HEK293 (cell line): Measurements from ENCODE around the gene C19orf47.

Experiments
- EGR2 ChIP-seq: fragments of 450-650 bp; formaldehyde crosslinking; IDR thresholded peaks from 2 replicates; pipeline ENCODE4 v1.5.1; 2016; ENCODE audit warnings: low read depth, missing biosample characterization, missing genetic modification characterization
- KLF9 ChIP-seq: fragments of 450-650 bp; formaldehyde crosslinking; IDR thresholded peaks from 2 replicates; pipeline ENCODE4 v1.5.1; 2016; ENCODE audit warnings: missing biosample characterization, missing genetic modification characterization, low read depth
- PATZ1 ChIP-seq: fragments of 450-650 bp; formaldehyde crosslinking; IDR thresholded peaks from 2 replicates; pipeline ENCODE4 v1.5.1; 2016; ENCODE audit warnings: missing biosample characterization, missing genetic modification characterization
- PRDM1 ChIP-seq: fragments of 450-650 bp; formaldehyde crosslinking; IDR thresholded peaks from 2 replicates; pipeline ENCODE4; 2016; ENCODE audit warnings: missing biosample characterization, missing genetic modification characterization
- PRDM10 ChIP-seq: fragments of 450-650 bp; formaldehyde crosslinking; IDR thresholded peaks from 2 replicates; pipeline ENCODE4 v1.5.1; 2016; ENCODE audit warnings: missing biosample characterization, missing genetic modification characterization
- RBAK ChIP-seq: fragments of 450-650 bp; formaldehyde crosslinking; IDR thresholded peaks from 2 replicates; pipeline ENCODE4 v1.5.1; 2016; ENCODE audit warnings: missing biosample characterization, missing genetic modification characterization
- SALL2 ChIP-seq: fragments of 450-650 bp; formaldehyde crosslinking; IDR thresholded peaks from 2 replicates; pipeline ENCODE4 v1.5.0; 2017; ENCODE audit warnings: missing biosample characterization, mild to moderate bottlenecking, missing genetic modification characterization, borderline replicate concordance
- TCF7L2 ChIP-seq: IDR thresholded peaks from 2 replicates; pipeline ENCODE4 v1.6.1; 2011; ENCODE audit warnings: low read depth, mild to moderate bottlenecking, inconsistent platforms, low read length, moderate library complexity, borderline replicate concordance
- WT1 ChIP-seq: fragments of 450-650 bp; formaldehyde crosslinking; IDR thresholded peaks from 2 replicates; pipeline ENCODE4 v1.5.1; 2016; ENCODE audit warnings: missing biosample characterization, missing genetic modification characterization
- ZBTB11 ChIP-seq: fragments of 450-650 bp; formaldehyde crosslinking; conservative IDR thresholded peaks from 2 replicates; pipeline ENCODE4 v1.5.1; 2016; ENCODE audit warnings: low read depth, missing biosample characterization, missing genetic modification characterization
- ZBTB7A ChIP-seq: fragments of 450-650 bp; formaldehyde crosslinking; IDR thresholded peaks from 2 replicates; pipeline ENCODE4 v1.5.1; 2016; ENCODE audit warnings: low read depth, missing biosample characterization, missing genetic modification characterization
- ZNF169 ChIP-seq: fragments of 450-650 bp; formaldehyde crosslinking; IDR thresholded peaks from 2 replicates; pipeline ENCODE4 v1.5.1; 2016; ENCODE audit warnings: missing biosample characterization, missing genetic modification characterization
- ZNF174 ChIP-seq: fragments of 450-650 bp; formaldehyde crosslinking; IDR thresholded peaks from 2 replicates; pipeline ENCODE4 v1.5.0; 2017; ENCODE audit warnings: missing biosample characterization, mild to moderate bottlenecking, missing genetic modification characterization
- ZNF184 ChIP-seq: fragments of 450-650 bp; IDR thresholded peaks from 2 replicates; pipeline ENCODE4 v1.5.1; 2018; ENCODE audit warnings: missing biosample characterization, mild to moderate bottlenecking, missing genetic modification characterization
- ZNF214 ChIP-seq: fragments of 450-650 bp; formaldehyde crosslinking; IDR thresholded peaks from 2 replicates; pipeline ENCODE4 v1.5.1; 2017; ENCODE audit warnings: missing biosample characterization, mild to moderate bottlenecking, missing genetic modification characterization, borderline replicate concordance
- ZNF221 ChIP-seq: fragments of 450-650 bp; formaldehyde crosslinking; IDR thresholded peaks from 2 replicates; pipeline ENCODE4 v1.5.1; 2017; ENCODE audit warnings: missing biosample characterization, missing genetic modification characterization, borderline replicate concordance
- ZNF223 ChIP-seq: fragments of 450-650 bp; formaldehyde crosslinking; IDR thresholded peaks from 2 replicates; pipeline ENCODE4 v1.5.1; 2016; ENCODE audit warnings: missing biosample characterization, missing genetic modification characterization
- ZNF24 ChIP-seq: fragments of 450-650 bp; formaldehyde crosslinking; IDR thresholded peaks from 2 replicates; pipeline ENCODE4 v1.5.1; 2016; ENCODE audit warnings: missing biosample characterization, missing genetic modification characterization
- ZNF266 ChIP-seq: fragments of 450-650 bp; formaldehyde crosslinking; IDR thresholded peaks from 2 replicates; pipeline ENCODE4 v1.5.1; 2016; ENCODE audit warnings: missing biosample characterization, missing genetic modification characterization, low read depth
- ZNF350 ChIP-seq: fragments of 450-650 bp; formaldehyde crosslinking; IDR thresholded peaks from 2 replicates; pipeline ENCODE4 v1.5.0; 2017; ENCODE audit warnings: missing biosample characterization, mild to moderate bottlenecking, missing genetic modification characterization
- ZNF558 ChIP-seq: fragments of 450-650 bp; formaldehyde crosslinking; IDR thresholded peaks from 2 replicates; pipeline ENCODE4 v1.5.1; 2016; ENCODE audit warnings: missing biosample characterization, missing genetic modification characterization
- ZNF560 ChIP-seq: fragments of 450-650 bp; formaldehyde crosslinking; IDR thresholded peaks from 2 replicates; pipeline ENCODE4 v1.5.1; 2017; ENCODE audit warnings: missing biosample characterization, missing genetic modification characterization, borderline replicate concordance
- ZNF571 ChIP-seq: fragments of 450-650 bp; formaldehyde crosslinking; IDR thresholded peaks from 2 replicates; pipeline ENCODE4 v1.5.0; 2017; ENCODE audit warnings: missing biosample characterization, missing genetic modification characterization
- ZNF596 ChIP-seq: fragments of 450-650 bp; IDR thresholded peaks from 2 replicates; pipeline ENCODE4 v1.5.0; 2018; ENCODE audit warnings: missing biosample characterization, mild to moderate bottlenecking, missing genetic modification characterization, moderate library complexity
- ZNF654 ChIP-seq: fragments of 450-650 bp; formaldehyde crosslinking; IDR thresholded peaks from 2 replicates; pipeline ENCODE4 v1.5.1; 2016; ENCODE audit warnings: low read depth, missing biosample characterization, missing genetic modification characterization
- ZNF791 ChIP-seq: fragments of 450-650 bp; formaldehyde crosslinking; IDR thresholded peaks from 2 replicates; pipeline ENCODE4 v1.5.1; 2016; ENCODE audit warnings: missing biosample characterization, missing genetic modification characterization
- TF ChIP-seq, protein P1 (sequence below): fragments of 450-650 bp; formaldehyde crosslinking; IDR thresholded peaks from 2 replicates; pipeline ENCODE4 v1.5.1; 2016; ENCODE audit warnings: missing biosample characterization, missing genetic modification characterization
- TF ChIP-seq, protein P2 (sequence below): fragments of 450-650 bp; formaldehyde crosslinking; IDR thresholded peaks from 2 replicates; pipeline ENCODE4 v1.5.1; 2017; ENCODE audit warnings: missing biosample characterization, missing genetic modification characterization

C19orf47 gene

GRCh38 chr19:40348961-40349507, 837 bp upstream of the C19orf47 start (continued):
- TF ChIP-seq ZBTB11 (tag by site-specific recombination): no peak
- TF ChIP-seq TCF7L2: no peak
- no peak for TF ChIP-seq ZNF223 (tag by site-specific recombination)
- TF ChIP-seq RBAK (tag by site-specific recombination): no peak
- TF ChIP-seq, protein P1, sequence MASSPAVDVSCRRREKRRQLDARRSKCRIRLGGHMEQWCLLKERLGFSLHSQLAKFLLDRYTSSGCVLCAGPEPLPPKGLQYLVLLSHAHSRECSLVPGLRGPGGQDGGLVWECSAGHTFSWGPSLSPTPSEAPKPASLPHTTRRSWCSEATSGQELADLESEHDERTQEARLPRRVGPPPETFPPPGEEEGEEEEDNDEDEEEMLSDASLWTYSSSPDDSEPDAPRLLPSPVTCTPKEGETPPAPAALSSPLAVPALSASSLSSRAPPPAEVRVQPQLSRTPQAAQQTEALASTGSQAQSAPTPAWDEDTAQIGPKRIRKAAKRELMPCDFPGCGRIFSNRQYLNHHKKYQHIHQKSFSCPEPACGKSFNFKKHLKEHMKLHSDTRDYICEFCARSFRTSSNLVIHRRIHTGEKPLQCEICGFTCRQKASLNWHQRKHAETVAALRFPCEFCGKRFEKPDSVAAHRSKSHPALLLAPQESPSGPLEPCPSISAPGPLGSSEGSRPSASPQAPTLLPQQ: peak; percentile 92
- no peak for TF ChIP-seq ZNF560 (tag by site-specific recombination)
- TF ChIP-seq PRDM1 (tag by site-specific recombination): no peak; the same call in 1 of the 2 replicates
- TF ChIP-seq ZNF654 (tag by site-specific recombination): no peak
- no peak for TF ChIP-seq ZNF169
- TF ChIP-seq, protein P2, sequence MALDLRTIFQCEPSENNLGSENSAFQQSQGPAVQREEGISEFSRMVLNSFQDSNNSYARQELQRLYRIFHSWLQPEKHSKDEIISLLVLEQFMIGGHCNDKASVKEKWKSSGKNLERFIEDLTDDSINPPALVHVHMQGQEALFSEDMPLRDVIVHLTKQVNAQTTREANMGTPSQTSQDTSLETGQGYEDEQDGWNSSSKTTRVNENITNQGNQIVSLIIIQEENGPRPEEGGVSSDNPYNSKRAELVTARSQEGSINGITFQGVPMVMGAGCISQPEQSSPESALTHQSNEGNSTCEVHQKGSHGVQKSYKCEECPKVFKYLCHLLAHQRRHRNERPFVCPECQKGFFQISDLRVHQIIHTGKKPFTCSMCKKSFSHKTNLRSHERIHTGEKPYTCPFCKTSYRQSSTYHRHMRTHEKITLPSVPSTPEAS: no peak; the same call in 1 of the 2 replicates
- peak; percentile 81 for TF ChIP-seq ZBTB7A (tag by site-specific recombination)
- no peak; the same call in 1 of the 2 replicates for TF ChIP-seq ZNF214
- peak; percentile 47 for TF ChIP-seq WT1 (tag by site-specific recombination)
- no peak for TF ChIP-seq ZNF571
- peak; percentile 84 for TF ChIP-seq PRDM10 (tag by site-specific recombination)
- no peak for TF ChIP-seq ZNF596 (tag by site-specific recombination)
- TF ChIP-seq PATZ1 (tag by site-specific recombination): peak; percentile 64
- no peak for TF ChIP-seq ZNF221 (tag by site-specific recombination)
- peak; percentile 84; the same call in 1 of the 2 replicates for TF ChIP-seq ZNF558 (tag by site-specific recombination)
- TF ChIP-seq ZNF791: 0 out of 2 replicates have a peak, but pooled peaks have one; percentile 20
- peak; percentile 14; the same call in 1 of the 2 replicates for TF ChIP-seq KLF9
- no peak; the same call in 1 of the 2 replicates for TF ChIP-seq ZNF266 (tag by site-specific recombination)
- TF ChIP-seq ZNF350 (tag by site-specific recombination): no peak
- no peak; the same call in 1 of the 2 replicates for TF ChIP-seq ZNF24 (tag by site-specific recombination)
- no peak for TF ChIP-seq ZNF184 (tag by site-specific recombination)
- TF ChIP-seq SALL2 (tag by site-specific recombination): no peak
- TF ChIP-seq EGR2 (tag by site-specific recombination): no peak
- no peak for TF ChIP-seq ZNF174 (tag by site-specific recombination)
